GM19240 (cell line): ENCODE data around the gene CNIH3.
"Not testable (repeated sequence)": the region's sequence is repeated elsewhere in the genome, so short reads cannot be mapped to it uniquely, and the experiment has no call there.

Experiments
- DNase-seq: peaks from one replicate; pipeline ENCODE4 v3.0.0; 2011; ENCODE audit warnings: low spot score; ENCODE audit not compliant: insufficient read length

The CNIH3 gene

DNA sequence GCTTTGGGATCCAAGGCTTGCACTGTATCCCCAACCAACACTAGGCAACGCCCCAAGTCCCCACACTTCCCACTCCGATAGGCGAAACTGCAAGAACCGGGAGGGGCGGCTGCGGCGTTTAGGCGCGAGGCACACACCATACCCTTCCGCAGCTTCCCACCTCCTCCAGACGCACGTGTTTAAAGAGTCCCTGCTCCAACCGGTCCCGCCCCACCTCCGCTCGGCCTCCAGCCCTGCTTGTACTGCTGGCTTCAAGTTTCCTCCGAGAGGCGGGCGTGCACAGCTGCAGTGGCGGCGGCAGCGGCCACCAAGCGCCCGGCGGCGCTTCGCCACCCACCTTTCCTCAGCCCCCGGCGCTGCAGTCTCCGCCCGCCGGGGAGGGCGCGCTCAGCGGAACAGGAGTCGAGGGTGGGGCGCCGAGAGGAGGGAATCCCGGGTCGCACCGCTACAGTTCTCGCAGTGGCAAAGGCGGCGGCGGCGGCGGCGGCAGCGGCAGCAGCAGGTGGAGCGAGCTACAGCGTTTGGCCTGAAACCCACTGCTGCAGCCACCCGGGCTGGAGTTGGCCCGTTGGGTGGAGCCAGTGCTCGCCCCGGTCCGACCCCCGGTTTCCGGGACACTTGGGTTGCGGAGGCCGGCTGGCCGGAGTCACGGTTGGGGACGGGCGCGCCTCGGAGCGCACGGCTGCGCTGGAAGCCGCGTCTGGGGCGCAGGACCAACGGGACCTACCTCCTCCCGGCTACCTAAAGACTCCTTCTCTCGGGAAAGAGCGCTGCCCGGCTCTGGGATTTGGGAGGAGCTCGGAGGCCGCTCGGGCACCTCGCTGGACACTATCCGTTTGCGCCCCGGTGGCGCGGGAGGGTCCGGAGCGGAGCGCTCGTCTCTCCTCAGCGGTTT is at the start of gene CNIH3:
Gene CNIH3, plus strand, starts transcription at position 457 of the 895 bp plus-strand sequence. CDS start 858 bp downstream, outside the sequence.
- no peak for DNase-seq

DNA sequence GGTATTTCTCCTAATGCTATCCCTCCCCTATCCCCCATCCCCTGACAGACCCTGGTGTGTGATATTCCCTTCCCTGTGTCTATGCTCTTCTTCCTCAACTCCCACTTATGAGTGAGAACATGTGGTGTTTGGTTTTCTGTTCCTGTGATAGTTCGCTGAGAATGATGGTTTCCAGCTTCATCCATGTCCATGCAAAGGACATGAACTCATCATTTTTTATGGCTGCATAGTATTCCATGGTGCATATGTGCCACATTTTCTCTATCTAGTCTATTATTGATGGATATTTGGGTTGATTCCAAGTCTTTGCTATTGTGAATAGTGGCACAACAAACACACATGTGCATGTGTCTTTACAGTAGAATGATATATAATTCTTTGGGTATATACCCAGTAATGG is 49.6 kb upstream of the CNIH3 start:
- DNase-seq, result not testable (repeated sequence)

DNA sequence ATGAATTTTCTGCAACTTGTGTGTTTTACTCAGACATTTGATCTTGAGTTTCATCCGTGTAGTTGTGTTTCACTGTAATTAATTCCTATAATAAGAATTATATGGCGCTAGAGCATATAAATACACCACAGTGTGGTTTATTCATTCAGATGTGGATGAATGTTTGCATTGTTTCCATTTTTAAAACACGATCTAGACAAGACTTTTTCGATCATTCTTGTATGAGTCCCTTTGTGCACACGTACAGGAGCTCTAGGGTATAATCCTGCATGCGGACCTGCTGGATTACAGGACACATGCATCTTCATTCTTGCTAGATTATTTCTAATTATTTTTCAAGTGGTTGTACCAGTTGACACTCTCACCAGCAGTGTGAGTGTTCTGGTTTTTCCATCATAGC is 46.8 kb upstream of the CNIH3 start:
- no peak for DNase-seq

DNA sequence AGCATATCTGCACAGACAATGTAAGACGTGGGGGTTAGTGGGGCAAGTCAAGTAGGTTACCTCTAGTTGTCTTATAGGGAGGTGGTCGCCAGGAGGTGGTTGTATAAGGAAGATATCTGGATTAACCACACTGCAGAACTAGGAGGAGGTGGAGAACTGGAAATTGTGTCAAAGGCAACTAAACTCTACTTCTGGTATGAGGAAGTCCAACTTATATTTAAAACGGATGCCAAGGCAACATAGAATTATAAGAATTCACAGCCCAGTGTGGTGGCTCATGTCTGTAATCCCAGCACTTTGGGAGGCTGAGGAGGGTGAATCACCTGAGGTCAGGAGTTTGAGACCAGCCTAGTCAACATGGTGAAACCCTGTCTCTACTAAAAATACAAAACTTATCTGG is 44.1 kb upstream of the CNIH3 start:
- not testable (repeated sequence) for DNase-seq

DNA sequence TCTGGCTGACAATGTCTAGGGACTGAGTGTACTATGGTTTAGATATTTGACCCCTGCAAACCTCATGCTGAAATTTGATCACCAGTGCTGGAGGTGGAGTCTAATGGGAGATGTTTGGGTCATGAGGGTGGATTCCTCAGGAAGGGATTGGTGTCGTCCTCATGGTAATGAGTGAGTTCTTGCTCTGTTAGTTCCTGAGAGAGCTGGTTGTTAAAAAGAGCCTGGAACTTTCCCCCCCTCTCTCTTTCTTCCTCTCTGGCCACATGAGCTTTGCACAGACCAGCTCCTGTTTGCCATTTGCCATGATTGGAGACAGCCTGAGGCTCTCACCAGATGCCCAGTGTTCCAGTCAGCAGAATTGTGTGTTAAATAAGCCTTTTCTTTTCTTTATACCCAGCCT is 36.6 kb upstream of the CNIH3 start:
- no peak for DNase-seq

DNA sequence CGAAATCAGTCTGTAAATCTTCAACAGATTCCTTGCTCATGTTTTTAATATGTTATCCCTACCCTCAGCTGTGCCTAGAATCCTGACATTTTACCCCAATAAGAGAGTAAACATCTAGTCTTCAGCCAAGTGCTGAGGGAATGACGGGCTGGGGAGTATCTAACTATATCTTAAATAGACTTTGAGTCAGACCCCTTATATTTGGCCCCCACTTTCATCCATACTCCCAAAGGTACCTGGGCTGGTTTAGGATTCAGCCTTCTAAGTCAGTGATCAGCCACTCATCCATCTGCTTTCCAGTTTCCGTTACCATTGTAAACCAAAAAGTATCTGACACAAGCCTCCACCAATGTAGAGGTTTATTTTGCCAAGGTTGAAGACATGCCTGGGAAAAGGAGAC is 36.1 kb upstream of the CNIH3 start:
- no peak for DNase-seq

DNA sequence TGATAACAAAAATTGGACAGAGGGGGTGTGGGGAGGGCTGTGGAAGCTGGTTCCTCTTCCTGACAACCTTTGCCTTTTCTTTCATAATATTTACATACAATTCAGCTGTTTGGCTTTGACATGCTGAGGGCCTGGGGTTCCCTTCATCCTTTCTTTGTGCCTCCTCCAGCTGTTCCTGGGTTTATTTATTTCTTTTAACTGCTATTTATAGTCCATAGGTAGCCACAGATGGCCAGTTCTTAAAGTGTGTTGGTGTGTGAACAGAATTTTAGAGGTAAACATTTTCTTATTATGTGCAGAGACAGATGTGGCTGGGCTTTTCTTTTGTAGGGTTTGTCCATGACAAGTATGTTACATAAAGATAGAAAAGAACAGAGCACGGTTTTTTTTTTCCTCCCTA is 34.1 kb upstream of the CNIH3 start:
- no peak for DNase-seq

DNA sequence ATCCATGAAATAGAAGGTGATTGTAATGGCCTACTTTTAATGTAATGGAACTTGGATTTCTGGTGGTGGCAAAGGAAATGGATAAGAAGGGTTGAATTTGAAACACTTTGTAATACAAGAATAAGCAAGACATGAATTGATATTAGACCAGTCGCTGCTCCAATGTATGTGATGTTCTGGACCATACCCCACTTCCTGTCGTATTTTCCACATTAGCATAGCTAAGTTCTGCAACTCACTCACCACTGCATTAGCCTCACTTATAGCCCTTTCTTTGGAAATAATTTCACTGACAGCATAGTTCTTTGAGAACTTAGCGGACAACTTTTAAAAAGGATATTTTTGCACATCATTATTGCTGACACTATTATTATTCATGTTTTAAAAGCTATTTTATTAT is 32.3 kb upstream of the CNIH3 start:
- DNase-seq, result no peak

DNA sequence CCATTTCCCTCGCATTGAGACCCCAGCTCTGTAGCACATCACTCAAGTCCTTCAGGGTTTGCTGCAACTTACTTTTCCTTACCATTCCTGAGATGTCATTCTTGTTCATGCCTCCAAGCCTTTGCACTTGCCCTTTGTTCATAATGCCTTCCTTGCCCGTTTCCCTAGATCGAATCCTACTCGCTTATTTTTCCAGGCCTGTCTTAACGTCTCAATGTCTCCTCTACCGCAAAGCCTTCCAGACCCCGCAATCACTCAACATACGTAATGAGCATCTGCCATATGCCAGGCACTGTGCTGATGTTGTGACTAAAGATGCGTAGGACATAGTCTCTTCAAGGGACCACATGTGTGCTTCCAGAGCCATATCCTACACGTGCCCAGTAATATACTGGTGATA is 31.1 kb upstream of the CNIH3 start:
- no peak for DNase-seq

DNA sequence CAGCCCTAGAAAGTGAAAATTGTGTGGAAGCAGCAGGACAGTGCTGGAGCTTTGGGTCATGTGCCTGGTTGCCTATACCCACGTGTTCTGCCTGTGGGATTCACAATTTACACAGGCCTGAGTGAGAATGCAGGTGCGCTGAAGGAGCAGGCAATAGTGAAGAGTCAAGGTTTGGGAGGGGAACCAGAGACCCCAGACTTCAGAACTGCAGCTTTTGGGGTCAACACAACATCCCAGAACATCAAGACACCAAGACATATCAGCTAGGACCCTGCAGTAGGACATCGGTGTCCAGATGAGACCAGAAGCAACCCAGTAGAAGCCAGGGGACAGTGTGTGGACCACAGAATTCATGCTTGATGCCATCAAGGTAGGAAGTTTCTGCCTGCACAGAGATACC is 29.1 kb upstream of the CNIH3 start:
- DNase-seq, result no peak

DNA sequence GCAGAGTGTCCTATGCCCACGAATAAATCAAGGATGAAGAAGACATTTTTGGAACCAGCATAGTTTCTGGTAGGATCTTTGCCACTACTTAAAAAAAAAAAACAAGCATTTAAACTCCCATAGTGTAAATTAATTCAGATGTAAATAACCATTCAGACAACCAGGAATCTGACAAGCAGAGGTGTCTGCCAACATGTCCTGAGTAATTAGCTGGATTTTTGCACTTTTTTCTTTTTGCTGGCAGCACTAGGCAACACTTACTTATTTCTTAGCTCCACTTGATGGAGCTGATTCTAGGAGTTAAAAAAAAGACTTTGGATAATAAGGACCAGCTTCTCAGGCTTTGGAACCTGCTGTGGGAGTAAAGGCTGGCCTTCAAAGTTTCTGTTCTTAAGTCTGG is 27.6 kb upstream of the CNIH3 start:
- DNase-seq, result no peak

DNA sequence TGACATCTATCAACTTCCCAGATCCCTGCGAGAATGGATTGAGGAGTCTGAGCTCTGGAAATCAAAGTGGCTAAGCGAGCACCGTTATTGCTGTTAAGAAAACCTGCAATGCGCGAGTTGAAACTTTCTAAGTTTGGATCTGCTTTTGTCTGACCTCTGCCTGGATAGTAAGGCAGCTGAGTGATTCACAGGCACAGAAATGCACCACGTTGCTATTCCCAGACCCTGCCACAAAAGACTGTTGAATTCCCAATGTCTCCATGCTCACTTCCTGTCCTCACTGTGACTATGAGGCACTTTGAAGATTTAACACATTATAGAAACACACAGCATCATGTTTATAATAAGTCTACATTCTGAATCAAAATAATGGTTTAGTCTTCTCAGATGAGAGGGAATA is 27.1 kb upstream of the CNIH3 start:
- DNase-seq, result no peak

DNA sequence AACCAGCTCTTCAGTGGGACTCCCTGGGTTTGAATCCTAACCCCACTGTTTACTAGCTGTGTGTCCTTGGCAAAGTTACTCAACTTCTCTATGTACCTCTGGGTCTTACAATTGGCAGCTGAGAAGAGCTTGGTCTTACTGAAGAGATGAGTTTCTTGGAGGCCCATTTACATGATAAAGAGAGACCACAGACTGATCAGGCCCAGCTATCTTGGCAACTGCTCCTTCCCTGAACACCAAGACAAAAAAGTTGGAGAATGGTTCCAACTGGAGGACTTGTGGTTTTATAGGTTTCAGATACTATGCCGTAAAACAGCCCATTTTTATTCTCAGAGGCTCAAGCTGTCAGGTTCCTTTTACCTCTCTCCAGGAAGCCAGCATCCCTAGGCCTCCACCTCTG is 24.8 kb upstream of the CNIH3 start:
- DNase-seq, result no peak

DNA sequence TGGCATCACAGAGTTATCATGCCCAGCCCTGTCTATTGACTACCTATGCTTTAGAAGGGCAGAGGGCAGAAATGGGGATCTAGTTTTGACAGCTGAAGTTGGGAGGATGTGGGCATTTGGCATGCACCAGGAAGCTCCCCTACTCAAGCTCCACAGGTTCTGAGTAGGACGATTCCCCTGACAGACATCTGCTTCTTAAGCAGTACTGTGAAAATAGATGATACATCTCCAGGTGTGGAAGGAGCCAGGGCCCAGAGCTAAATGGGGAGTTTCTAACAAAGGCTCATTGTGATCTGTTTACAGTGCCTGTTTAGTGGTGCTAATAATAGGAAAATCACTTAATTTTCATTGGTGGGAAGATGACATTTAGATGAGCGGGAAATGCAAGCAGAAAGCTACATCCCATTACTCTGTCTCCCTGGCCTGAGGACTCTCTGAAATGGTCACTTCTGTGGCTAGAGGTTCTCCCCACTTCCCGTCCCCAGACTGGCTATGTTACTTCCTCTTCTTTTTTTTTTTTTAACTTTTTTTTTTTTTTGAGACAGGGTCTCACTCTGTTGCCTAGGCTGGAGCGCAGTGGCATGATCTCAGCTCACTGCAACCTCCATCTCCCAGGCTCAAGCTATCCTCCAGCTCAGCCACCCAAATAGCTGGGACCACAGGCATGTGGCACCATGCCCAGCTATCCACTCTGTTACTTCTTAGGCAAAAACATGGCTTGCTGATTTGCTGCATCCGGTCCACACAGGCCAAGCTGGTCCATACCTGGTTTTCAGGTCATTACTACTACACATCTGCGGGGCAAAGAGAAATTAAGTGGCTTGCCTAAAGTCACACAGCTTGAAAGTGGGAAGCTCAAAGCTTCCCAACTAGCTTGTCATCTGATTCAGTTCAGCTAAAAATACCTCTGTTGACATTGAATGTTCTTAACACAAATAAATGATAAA is 23.2 kb upstream of the CNIH3 start:
- no peak for DNase-seq

DNA sequence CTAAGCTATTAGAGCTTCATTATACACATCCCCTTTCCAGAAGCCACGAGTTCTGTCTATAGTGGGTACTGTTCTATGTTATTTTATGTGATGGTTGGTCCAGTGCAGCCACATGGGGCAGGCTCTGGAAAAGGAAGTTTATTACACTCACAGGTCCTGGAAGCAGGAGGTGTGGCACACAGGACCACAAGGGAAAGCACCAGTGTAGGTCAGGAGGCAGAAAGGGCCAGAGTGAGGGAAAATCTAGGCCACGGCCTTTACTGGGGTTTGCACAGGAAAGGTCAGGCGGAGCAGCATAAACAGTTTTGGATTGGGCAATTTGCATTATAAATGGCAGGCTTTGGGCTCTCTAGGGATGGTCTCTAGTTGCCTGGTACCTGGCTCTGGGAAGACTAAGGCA is 21.8 kb upstream of the CNIH3 start:
- no peak for DNase-seq

DNA sequence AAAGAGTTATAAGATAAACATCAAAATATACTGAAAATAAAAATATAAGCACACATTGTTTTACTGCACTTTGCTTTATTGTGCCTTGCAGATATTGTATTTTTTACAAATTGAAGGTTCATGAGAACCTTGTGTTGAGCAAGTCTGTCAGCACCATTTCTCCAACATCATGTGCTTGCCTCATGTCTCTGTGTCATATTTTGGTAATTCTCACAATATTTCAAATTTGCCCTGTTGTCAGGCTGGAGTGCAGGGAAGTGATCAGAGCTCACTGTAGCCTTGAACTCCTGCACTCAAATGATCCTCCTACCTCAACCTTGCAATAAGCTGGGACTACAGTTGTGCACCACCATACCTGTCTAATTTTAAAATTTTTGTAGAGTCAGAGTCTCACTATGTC is 21.3 kb upstream of the CNIH3 start:
- DNase-seq, result no peak

DNA sequence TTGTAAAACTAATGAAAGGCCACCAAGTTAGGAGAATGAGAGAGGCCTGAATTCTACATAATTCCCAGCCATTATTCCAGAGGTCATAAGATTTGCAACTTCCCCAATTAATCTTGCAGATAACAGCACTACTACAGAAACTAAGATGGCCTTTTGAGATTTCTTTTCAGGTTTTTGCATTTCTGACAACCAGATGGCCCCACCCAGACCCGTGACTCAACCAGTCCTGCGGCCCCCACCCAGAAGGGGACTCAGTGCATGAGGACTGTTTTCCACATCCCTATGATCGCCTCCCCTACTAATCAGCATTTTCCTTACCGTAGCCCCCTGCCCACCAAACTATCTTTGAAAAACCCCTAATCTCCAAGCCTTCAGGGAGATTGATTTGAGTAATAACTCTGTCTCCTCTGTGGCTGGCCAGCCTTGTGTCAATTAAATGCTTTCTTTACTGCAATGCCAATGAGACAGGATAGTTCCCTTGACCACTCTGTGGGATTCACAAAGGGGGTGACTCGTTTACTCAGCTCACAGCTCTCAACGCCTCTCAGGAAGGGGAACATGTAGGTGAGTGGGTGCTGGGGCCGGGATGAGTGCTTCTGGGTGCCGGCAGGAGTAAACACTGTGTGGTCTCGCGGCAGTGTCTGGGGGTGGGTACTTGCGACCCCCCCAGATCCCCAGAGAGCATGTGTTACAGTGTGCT is 10.5 kb upstream of the CNIH3 start:
- DNase-seq, result no peak

DNA sequence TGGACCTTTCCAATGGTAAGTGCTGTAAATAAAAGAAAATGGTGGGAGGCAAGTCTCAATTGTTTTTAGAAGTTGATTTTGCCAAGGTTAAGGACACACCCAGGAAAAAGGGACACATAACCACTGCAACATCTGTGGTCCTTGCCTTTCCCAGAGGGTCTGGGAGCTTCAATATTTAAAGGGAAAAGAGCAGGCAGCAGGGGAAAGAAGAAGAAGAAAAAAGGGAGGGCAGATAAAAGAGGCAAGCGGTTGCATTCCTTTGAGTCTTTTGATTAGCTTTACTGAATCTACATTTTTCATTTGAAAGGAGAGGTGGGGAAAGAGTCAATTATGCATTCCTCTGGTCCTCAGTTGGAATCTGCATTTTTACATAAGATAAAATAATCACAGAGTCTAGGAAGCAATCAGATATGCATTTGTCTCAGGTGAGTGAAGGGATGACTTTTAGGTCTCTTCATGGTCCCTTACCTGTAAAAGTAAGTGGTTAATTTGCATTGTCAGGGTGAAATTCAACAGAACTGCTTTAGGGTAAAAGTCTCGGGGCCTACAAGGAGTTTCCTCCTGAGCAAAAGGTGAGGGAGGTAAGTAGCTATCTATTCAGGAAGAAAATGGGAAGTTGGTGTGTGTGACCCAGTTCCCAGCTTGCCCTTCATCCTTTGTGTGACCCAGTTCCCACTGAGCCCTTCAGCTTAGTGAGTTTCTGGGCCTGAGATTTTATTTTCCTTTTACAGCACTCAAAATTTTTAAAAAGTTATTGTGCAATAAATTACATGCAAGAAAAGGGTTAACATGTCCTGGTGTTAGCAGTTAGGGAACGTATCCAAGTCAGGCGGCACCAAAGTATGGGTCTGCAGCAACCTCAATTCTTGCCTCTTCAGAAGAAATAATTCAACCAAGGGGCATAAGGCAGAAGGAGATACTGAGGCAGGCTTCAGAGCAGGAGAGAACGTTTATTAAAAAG is 8.6 kb upstream of the CNIH3 start:
- no peak for DNase-seq

DNA sequence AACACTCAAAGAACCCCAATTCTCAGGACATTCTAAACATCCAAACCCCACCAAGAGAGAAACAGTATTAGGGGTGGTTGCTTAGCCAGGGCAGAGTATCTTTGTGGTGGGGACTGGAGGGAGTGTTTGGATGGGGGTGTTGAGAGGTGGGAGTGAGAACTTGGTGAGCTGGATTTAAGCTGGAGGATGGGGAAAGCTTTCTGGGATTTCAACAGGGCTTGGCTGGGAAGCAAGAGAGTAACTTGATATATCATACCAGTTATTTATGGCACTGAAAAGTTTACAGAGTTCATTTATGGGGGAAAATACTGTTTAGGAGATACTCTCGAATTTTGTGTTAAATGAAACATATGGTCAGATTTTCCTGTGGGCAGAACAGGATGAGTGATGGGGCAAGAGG is 6.8 kb upstream of the CNIH3 start:
- DNase-seq, result no peak

DNA sequence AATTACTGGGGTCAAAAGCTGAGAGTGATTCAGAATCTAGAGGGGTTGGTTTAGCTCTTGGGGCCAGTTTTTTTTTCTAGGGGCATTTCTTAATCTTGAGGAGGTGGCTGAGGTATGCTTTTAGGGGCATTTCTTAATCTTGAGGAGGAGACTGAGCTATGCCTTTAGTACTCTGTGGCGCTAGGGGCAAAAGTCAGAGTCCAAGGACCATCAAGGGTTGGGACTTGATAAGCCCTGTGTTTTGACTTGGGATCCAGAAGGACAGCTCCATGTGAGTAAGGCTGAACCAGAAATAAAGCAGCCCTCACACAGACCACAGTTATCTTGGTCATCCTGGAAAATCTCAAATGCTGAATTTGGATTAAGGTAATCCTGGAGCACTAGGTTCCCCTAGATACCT is 3.9 kb upstream of the CNIH3 start:
- no peak for DNase-seq

DNA sequence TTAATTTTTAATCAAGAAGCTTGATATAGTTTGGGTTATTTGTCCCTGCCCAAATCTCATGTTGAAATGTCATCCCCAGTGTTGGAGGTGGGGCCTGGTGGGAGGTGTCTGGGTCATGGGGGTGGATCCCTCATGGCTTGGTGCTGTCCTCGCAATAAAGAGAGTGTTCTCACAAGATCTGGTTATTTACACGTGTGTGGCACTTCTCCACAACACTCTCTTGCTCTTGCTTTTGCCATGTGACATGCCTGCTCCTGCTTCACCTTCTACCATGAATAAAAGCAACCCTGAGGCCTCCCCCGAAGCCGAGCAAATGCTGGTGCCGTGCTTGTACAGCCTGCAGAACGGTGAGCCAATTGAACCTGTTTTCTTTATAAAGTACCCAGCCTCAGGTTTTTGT is 2.6 kb upstream of the CNIH3 start:
- no peak for DNase-seq
